ENCODE measurements around the gene TPMT.

DNA sequence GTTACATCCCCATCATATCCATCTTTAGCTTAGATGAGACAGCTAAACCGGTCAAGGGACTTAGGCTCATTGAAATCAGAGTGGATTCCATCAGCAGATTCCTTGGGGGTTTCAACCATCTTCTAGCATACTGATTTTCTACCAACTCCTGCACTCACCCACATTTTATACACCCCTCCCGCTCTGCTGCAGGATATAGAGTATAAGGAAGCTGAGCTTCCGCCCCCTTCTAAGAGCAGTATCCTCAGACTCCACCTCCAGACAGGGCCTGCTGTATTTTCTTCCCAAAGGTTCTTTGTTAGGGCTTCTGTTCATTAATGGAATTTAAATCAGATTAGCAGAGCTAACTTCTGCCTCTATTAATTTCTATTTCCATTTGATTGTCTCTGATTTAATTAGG lies 22.5 kb downstream of the TPMT start:
- TF ChIP-seq RAD21 (IDR thresholded peaks at IDR 0.05; ENCODE audit: low read depth) (no peak), CREB1 (IDR thresholded peaks at IDR 0.05; ENCODE audit: low read depth) (no peak), ZBTB7A (IDR thresholded peaks at IDR 0.05; ENCODE audit: low read depth) (no peak), EGR1 (IDR thresholded peaks at IDR 0.05) (no peak), TAF1 (IDR thresholded peaks at IDR 0.05; ENCODE audit: low read depth) (no peak), TEAD4 (IDR thresholded peaks at IDR 0.05) (no peak)
- TF ChIP-seq, protein P1, sequence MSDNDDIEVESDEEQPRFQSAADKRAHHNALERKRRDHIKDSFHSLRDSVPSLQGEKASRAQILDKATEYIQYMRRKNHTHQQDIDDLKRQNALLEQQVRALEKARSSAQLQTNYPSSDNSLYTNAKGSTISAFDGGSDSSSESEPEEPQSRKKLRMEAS (IDR thresholded peaks at IDR 0.05): no peak
- TF ChIP-seq, protein P2, sequence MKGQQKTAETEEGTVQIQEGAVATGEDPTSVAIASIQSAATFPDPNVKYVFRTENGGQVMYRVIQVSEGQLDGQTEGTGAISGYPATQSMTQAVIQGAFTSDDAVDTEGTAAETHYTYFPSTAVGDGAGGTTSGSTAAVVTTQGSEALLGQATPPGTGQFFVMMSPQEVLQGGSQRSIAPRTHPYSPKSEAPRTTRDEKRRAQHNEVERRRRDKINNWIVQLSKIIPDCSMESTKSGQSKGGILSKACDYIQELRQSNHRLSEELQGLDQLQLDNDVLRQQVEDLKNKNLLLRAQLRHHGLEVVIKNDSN (IDR thresholded peaks at IDR 0.05): no peak
